RPMI8226 (cell line): Measurements from ENCODE around the gene HABP4.

Experiments used
- DNase-seq: peaks from one replicate; pipeline ENCODE4 v3.0.0-alpha.2; 2015

The HABP4 gene

GRCh38 chr9:96436063-96436455 lies 13.9 kb upstream of the HABP4 start:
- DNase-seq = no peak

GRCh38 chr9:96436456-96437126 lies 13.4 kb upstream of the HABP4 start:
- DNase-seq = no peak

GRCh38 chr9:96437454-96437853 lies 12.5 kb upstream of the HABP4 start:
- no peak for DNase-seq

GRCh38 chr9:96440671-96441199 lies 9.2 kb upstream of the HABP4 start:
- no peak for DNase-seq

GRCh38 chr9:96441798-96442445 lies 8.0 kb upstream of the HABP4 start:
- peak; percentile 71 for DNase-seq

- DNase-seq = no peak
These were observed 7.5 kb upstream of the HABP4 start for GRCh38 chr9:96442491-96442890.

- DNase-seq = no peak
These were observed 2.6 kb upstream of the HABP4 start for GRCh38 chr9:96447406-96447805.

GRCh38 chr9:96448546-96449170 lies 1.3 kb upstream of the HABP4 start:
- DNase-seq = no peak

- DNase-seq = no peak
These were observed 485 bp upstream of the HABP4 start for GRCh38 chr9:96449523-96449844.

GRCh38 chr9:96450613-96451528 lies 902 bp downstream of the HABP4 start:
- no peak for DNase-seq

GRCh38 chr9:96453625-96454024 lies 3.7 kb downstream of the HABP4 start:
- peak; percentile 23 for DNase-seq

GRCh38 chr9:96457266-96457665 lies 7.3 kb downstream of the HABP4 start:
- no peak for DNase-seq

GRCh38 chr9:96458226-96458625 lies 8.3 kb downstream of the HABP4 start:
- no peak for DNase-seq

GRCh38 chr9:96459268-96460007 lies 9.5 kb downstream of the HABP4 start:
- no peak for DNase-seq

- no peak for DNase-seq
These were observed 10.5 kb downstream of the HABP4 start for GRCh38 chr9:96460470-96460869.

- DNase-seq = no peak
These were observed 10.9 kb downstream of the HABP4 start for GRCh38 chr9:96460882-96461281.

GRCh38 chr9:96461336-96461735 lies 11.4 kb downstream of the HABP4 start:
- DNase-seq = no peak

- DNase-seq = no peak
These were observed 12.6 kb downstream of the HABP4 start for GRCh38 chr9:96462541-96462940.

- no peak for DNase-seq
These were observed 14.5 kb downstream of the HABP4 start for GRCh38 chr9:96464426-96464825.

GRCh38 chr9:96467784-96468183 lies 17.8 kb downstream of the HABP4 start:
- no peak for DNase-seq

- DNase-seq = no peak
These were observed 26.0 kb downstream of the HABP4 start for GRCh38 chr9:96476013-96476412.

- DNase-seq = no peak
These were observed 26.6 kb downstream of the HABP4 start for GRCh38 chr9:96476591-96476990.
